ENCODE measurements around the gene SDK1. TPM values are rescaled to one million over a fixed set of nuclear protein-coding genes. Genes with fewer than 3 reads are reported as not detected.

SDK1 gene
- total and polyA plus RNA-seq, 4 donors: 0.12 to 0.47 (median 0.36) TPM

GRCh38 chr7:3497796-3498195 is 196.7 kb downstream of the SDK1 start:
- H3K4me3 ChIP-seq (ENCODE audit: low read depth in 1 of 3, low read length in 3 of 3): no peak overlapping the region
- no peaks in the 10 kb centered on the region for H3K27me3 ChIP-seq (ENCODE audit: control insufficient read depth in 4 of 4, insufficient read depth in 4 of 4, low read length in 3 of 4)
- no peaks in the 10 kb centered on the region for H3K4me1 ChIP-seq (ENCODE audit: control insufficient read depth in 4 of 4, insufficient read depth in 4 of 4, low read length in 3 of 4)
- peaks cover 2 to 11% (median 6%) of the 10 kb centered on the region in 4 donors for H3K9me3 ChIP-seq (ENCODE audit: control insufficient read depth in 4 of 4, low read length in 3 of 4)
- no peak for DNase-seq (ENCODE audit: low spot score)
- no peaks in the 10 kb centered on the region for H3K36me3 ChIP-seq (ENCODE audit: control insufficient read depth in 4 of 4, insufficient read depth in 3 of 4, low read depth in 1 of 4, low read length in 3 of 4)
- TF ChIP-seq EGR1 (IDR thresholded peaks at IDR 0.05; ENCODE audit: low read depth in 2 of 2) (no peak), YY1 (IDR thresholded peaks at IDR 0.05) (no peak), GABPA (IDR thresholded peaks at IDR 0.05 in 1 of 2, conservative IDR thresholded peaks at IDR 0.05 in 1 of 2) (no peak), REST (IDR thresholded peaks at IDR 0.05) (no peak), MAX (IDR thresholded peaks at IDR 0.05) (no peak), RAD21 (IDR thresholded peaks at IDR 0.05) (no peak), TAF1 (conservative IDR thresholded peaks at IDR 0.05) (no peak), HNF4A (conservative IDR thresholded peaks at IDR 0.05) (no peak), HNF4G (IDR thresholded peaks at IDR 0.05) (no peak), FOXA1 (IDR thresholded peaks at IDR 0.05) (no peak), CTCF (IDR thresholded peaks at IDR 0.05; ENCODE audit: low read depth, low read length, missing input control) (no peak), NR2F2 (IDR thresholded peaks at IDR 0.05) (no peak), ATF3 (IDR thresholded peaks at IDR 0.05) (no peak), FOXA2 (IDR thresholded peaks at IDR 0.05) (no peak), RXRA (IDR thresholded peaks at IDR 0.05) (no peak), ZBTB33 (IDR thresholded peaks at IDR 0.05) (no peak)
- 82% methylated on average over 2 of the region's 2 CpGs for WGBS
- no peak overlapping the region for H3K27ac ChIP-seq (ENCODE audit: low read depth in 1 of 2, low read length in 2 of 2)
- H3K9ac ChIP-seq (ENCODE audit: low read depth in 1 of 2, low read length in 2 of 2): no peak overlapping the region

- H3K36me3 ChIP-seq (ENCODE audit: control insufficient read depth in 4 of 4, insufficient read depth in 3 of 4, low read depth in 1 of 4, low read length in 3 of 4): no peaks in the 10 kb centered on the region
- no peaks in the 10 kb centered on the region for H3K4me1 ChIP-seq (ENCODE audit: control insufficient read depth in 4 of 4, insufficient read depth in 4 of 4, low read length in 3 of 4)
- H3K9ac ChIP-seq (ENCODE audit: low read depth in 1 of 2, low read length in 2 of 2): no peak overlapping the region
- no peak overlapping the region for H3K4me3 ChIP-seq (ENCODE audit: low read depth in 1 of 3, low read length in 3 of 3)
- no peaks in the 10 kb centered on the region for H3K27me3 ChIP-seq (ENCODE audit: control insufficient read depth in 4 of 4, insufficient read depth in 4 of 4, low read length in 3 of 4)
- H3K9me3 ChIP-seq (ENCODE audit: control insufficient read depth in 4 of 4, low read length in 3 of 4): peaks cover 2 to 14% (median 6%) of the 10 kb centered on the region in 4 donors
- DNase-seq (ENCODE audit: low spot score): no peak
- no peak overlapping the region for H3K27ac ChIP-seq (ENCODE audit: low read depth in 1 of 2, low read length in 2 of 2)
- TF ChIP-seq FOXA1 (IDR thresholded peaks at IDR 0.05) (no peak), HNF4G (IDR thresholded peaks at IDR 0.05) (no peak), REST (IDR thresholded peaks at IDR 0.05) (no peak), EGR1 (IDR thresholded peaks at IDR 0.05; ENCODE audit: low read depth in 2 of 2) (no peak), RXRA (IDR thresholded peaks at IDR 0.05) (no peak), CTCF (IDR thresholded peaks at IDR 0.05; ENCODE audit: low read depth, low read length, missing input control) (no peak), HNF4A (conservative IDR thresholded peaks at IDR 0.05) (no peak), NR2F2 (IDR thresholded peaks at IDR 0.05) (no peak), SP1 (IDR thresholded peaks at IDR 0.05) (no peak), RAD21 (IDR thresholded peaks at IDR 0.05) (no peak), ATF3 (IDR thresholded peaks at IDR 0.05) (no peak), FOXA2 (IDR thresholded peaks at IDR 0.05) (no peak)
Observed at GRCh38 chr7:3501671-3502070, 200.6 kb downstream of the SDK1 start.

All from liver (tissue), 9 donors.